ENCODE measurements around the gene MIAT.

GRCh38 chr22:26615149-26615548, 42.2 kb upstream of the MIAT start:
- TF ChIP-seq, protein P1, sequence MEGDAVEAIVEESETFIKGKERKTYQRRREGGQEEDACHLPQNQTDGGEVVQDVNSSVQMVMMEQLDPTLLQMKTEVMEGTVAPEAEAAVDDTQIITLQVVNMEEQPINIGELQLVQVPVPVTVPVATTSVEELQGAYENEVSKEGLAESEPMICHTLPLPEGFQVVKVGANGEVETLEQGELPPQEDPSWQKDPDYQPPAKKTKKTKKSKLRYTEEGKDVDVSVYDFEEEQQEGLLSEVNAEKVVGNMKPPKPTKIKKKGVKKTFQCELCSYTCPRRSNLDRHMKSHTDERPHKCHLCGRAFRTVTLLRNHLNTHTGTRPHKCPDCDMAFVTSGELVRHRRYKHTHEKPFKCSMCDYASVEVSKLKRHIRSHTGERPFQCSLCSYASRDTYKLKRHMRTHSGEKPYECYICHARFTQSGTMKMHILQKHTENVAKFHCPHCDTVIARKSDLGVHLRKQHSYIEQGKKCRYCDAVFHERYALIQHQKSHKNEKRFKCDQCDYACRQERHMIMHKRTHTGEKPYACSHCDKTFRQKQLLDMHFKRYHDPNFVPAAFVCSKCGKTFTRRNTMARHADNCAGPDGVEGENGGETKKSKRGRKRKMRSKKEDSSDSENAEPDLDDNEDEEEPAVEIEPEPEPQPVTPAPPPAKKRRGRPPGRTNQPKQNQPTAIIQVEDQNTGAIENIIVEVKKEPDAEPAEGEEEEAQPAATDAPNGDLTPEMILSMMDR (IDR thresholded peaks at IDR 0.05): no peak
- TF ChIP-seq POLR2A (IDR thresholded peaks at IDR 0.05): no peak

All from gastroesophageal sphincter (tissue), 3 donors.